Measurements from ENCODE around the gene ARHGAP12.

ARHGAP12 gene

DNA sequence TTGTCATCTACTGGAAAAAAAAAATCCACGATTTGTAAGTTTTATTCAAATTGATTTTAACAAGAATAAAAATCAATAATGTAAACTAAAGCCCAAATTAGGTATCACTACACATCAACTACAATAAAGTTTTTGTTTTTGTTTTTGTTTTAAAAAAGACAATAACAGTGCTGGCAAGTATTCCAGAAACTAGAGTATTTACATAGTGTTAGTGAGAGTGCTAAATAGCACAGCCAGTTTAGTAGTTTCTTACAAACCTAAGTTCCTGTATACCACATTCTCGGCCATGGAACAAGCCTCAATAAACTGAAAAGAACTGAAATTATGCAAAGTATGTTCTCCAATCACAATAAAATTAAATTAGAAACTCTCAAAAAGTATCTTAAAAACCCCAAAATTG, 8.1 kb downstream of the ARHGAP12 start:
- no peaks in the 10 kb centered on the region for H3K27me3 ChIP-seq (ENCODE audit: insufficient read depth, poor library complexity, severe bottlenecking)
- H3K4me3 ChIP-seq (replicated peaks; ENCODE audit: insufficient read depth, low read length): no peak overlapping the region
- H3K27ac ChIP-seq (replicated peaks): no peak overlapping the region
- TF ChIP-seq POLR2AphosphoS5 (IDR thresholded peaks at IDR 0.05; ENCODE audit: low read depth) (no peak), GABPA (IDR thresholded peaks at IDR 0.05; ENCODE audit: low read depth) (no peak), SPI1 (IDR thresholded peaks at IDR 0.05; ENCODE audit: borderline replicate concordance, low read depth) (no peak)
- TF ChIP-seq, protein P1, sequence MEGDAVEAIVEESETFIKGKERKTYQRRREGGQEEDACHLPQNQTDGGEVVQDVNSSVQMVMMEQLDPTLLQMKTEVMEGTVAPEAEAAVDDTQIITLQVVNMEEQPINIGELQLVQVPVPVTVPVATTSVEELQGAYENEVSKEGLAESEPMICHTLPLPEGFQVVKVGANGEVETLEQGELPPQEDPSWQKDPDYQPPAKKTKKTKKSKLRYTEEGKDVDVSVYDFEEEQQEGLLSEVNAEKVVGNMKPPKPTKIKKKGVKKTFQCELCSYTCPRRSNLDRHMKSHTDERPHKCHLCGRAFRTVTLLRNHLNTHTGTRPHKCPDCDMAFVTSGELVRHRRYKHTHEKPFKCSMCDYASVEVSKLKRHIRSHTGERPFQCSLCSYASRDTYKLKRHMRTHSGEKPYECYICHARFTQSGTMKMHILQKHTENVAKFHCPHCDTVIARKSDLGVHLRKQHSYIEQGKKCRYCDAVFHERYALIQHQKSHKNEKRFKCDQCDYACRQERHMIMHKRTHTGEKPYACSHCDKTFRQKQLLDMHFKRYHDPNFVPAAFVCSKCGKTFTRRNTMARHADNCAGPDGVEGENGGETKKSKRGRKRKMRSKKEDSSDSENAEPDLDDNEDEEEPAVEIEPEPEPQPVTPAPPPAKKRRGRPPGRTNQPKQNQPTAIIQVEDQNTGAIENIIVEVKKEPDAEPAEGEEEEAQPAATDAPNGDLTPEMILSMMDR (IDR thresholded peaks at IDR 0.05; ENCODE audit: insufficient read depth, low read length): no peak
- TF ChIP-seq, protein P2, sequence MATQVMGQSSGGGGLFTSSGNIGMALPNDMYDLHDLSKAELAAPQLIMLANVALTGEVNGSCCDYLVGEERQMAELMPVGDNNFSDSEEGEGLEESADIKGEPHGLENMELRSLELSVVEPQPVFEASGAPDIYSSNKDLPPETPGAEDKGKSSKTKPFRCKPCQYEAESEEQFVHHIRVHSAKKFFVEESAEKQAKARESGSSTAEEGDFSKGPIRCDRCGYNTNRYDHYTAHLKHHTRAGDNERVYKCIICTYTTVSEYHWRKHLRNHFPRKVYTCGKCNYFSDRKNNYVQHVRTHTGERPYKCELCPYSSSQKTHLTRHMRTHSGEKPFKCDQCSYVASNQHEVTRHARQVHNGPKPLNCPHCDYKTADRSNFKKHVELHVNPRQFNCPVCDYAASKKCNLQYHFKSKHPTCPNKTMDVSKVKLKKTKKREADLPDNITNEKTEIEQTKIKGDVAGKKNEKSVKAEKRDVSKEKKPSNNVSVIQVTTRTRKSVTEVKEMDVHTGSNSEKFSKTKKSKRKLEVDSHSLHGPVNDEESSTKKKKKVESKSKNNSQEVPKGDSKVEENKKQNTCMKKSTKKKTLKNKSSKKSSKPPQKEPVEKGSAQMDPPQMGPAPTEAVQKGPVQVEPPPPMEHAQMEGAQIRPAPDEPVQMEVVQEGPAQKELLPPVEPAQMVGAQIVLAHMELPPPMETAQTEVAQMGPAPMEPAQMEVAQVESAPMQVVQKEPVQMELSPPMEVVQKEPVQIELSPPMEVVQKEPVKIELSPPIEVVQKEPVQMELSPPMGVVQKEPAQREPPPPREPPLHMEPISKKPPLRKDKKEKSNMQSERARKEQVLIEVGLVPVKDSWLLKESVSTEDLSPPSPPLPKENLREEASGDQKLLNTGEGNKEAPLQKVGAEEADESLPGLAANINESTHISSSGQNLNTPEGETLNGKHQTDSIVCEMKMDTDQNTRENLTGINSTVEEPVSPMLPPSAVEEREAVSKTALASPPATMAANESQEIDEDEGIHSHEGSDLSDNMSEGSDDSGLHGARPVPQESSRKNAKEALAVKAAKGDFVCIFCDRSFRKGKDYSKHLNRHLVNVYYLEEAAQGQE (IDR thresholded peaks at IDR 0.05; ENCODE audit: insufficient replicate concordance, low read depth): no peak
- no peak for DNase-seq (ENCODE audit: low read depth in 1 of 2, low spot score in 1 of 2)

- no peak overlapping the region for H3K27ac ChIP-seq (replicated peaks)
- no peak overlapping the region for H3K4me3 ChIP-seq (replicated peaks; ENCODE audit: insufficient read depth, low read length)
- H3K27me3 ChIP-seq (ENCODE audit: insufficient read depth, poor library complexity, severe bottlenecking): no peaks in the 10 kb centered on the region
- TF ChIP-seq, protein P2 (IDR thresholded peaks at IDR 0.05; ENCODE audit: insufficient replicate concordance, low read depth): no peak
- no peak for TF ChIP-seq POLR2AphosphoS5 (IDR thresholded peaks at IDR 0.05; ENCODE audit: low read depth)
- TF ChIP-seq, protein P1 (IDR thresholded peaks at IDR 0.05; ENCODE audit: insufficient read depth, low read length): no peak
- TF ChIP-seq GABPA (IDR thresholded peaks at IDR 0.05; ENCODE audit: low read depth): no peak
- no peak for TF ChIP-seq SPI1 (IDR thresholded peaks at IDR 0.05; ENCODE audit: borderline replicate concordance, low read depth)
- DNase-seq (ENCODE audit: low read depth in 1 of 2, low spot score in 1 of 2): no peak
Observed at GRCh38 chr10:31918671-31919409, 9.8 kb downstream of the ARHGAP12 start.

- Histone ChIP-seq H3K27ac (replicated peaks) (no peak overlapping the region), H3K27me3 (ENCODE audit: insufficient read depth, poor library complexity, severe bottlenecking) (no peaks in the 10 kb centered on the region), H3K4me3 (replicated peaks; ENCODE audit: insufficient read depth, low read length) (no peak overlapping the region)
- TF ChIP-seq GABPA (IDR thresholded peaks at IDR 0.05; ENCODE audit: low read depth) (no peak), SPI1 (IDR thresholded peaks at IDR 0.05; ENCODE audit: borderline replicate concordance, low read depth) (no peak), POLR2AphosphoS5 (IDR thresholded peaks at IDR 0.05; ENCODE audit: low read depth) (no peak)
- TF ChIP-seq, protein P2 (IDR thresholded peaks at IDR 0.05; ENCODE audit: insufficient replicate concordance, low read depth): no peak
- TF ChIP-seq, protein P1 (IDR thresholded peaks at IDR 0.05; ENCODE audit: insufficient read depth, low read length): no peak
- no peak for DNase-seq (ENCODE audit: low read depth in 1 of 2, low spot score in 1 of 2)
Observed at GRCh38 chr10:31914370-31914769, 14.3 kb downstream of the ARHGAP12 start.
